ENCODE data around the gene JAKMIP1. TPM values are rescaled to one million over a fixed set of nuclear protein-coding genes. Genes with fewer than 3 reads are reported as not detected.

JAKMIP1 gene
- total RNA-seq, 1 experiment from 2014 or later, result not detected

- Mint-ChIP-seq H3K4me1 (ENCODE audit: insufficient read depth, unreplicated experiment) (no peaks in the 10 kb centered on the region), H3K27me3 (ENCODE audit: insufficient read depth, unreplicated experiment) (no peaks in the 10 kb centered on the region), H3K4me3 (ENCODE audit: unreplicated experiment) (no peak overlapping the region), H3K36me3 (ENCODE audit: insufficient read depth, unreplicated experiment) (no peaks in the 10 kb centered on the region), H3K27ac (ENCODE audit: low read depth, unreplicated experiment) (no peak overlapping the region), H3K9me3 (ENCODE audit: unreplicated experiment) (peaks cover 8% of the 10 kb centered on the region)
- no peak for DNase-seq (ENCODE audit: unreplicated experiment)
- POLR2A ChIA-PET, result no interaction called here
- CTCF ChIA-PET, result interaction anchor here (0.7 kb wide), 1 partner anchor 66 kb away, joined by 4 read pairs; no protein-coding TSS in a partner anchor
- TF ChIP-seq CTCF (IDR thresholded peaks at IDR 0.05; ENCODE audit: unreplicated experiment), result no peak
- no TSS peak for BruUV-seq (replicated peaks)
- intact Hi-C loops (cut with micrococcal nuclease), result no loop called here
Observed at GRCh38 chr4:6048537-6048936, 151.8 kb downstream of the JAKMIP1 start.

GRCh38 chr4:6047130-6047673 lies 153.1 kb downstream of the JAKMIP1 start:
- H3K27me3 Mint-ChIP-seq (ENCODE audit: insufficient read depth, unreplicated experiment), result no peaks in the 10 kb centered on the region
- ChIA-PET CTCF (interaction anchor here (0.6 kb wide), 1 partner anchor 341 kb away, joined by 4 read pairs; no protein-coding TSS in a partner anchor), POLR2A (no interaction called here)
- no peak for TF ChIP-seq CTCF (IDR thresholded peaks at IDR 0.05; ENCODE audit: unreplicated experiment)
- intact Hi-C loops (cut with micrococcal nuclease), result no loop called here
- H3K4me1 Mint-ChIP-seq (ENCODE audit: insufficient read depth, unreplicated experiment), result no peaks in the 10 kb centered on the region
- no TSS peak for BruUV-seq (replicated peaks)
- no peak overlapping the region for H3K27ac Mint-ChIP-seq (ENCODE audit: low read depth, unreplicated experiment)
- no peaks in the 10 kb centered on the region for H3K36me3 Mint-ChIP-seq (ENCODE audit: insufficient read depth, unreplicated experiment)
- H3K9me3 Mint-ChIP-seq (ENCODE audit: unreplicated experiment), result peaks cover 12% of the 10 kb centered on the region
- peak; percentile 28 for DNase-seq (ENCODE audit: unreplicated experiment)
- H3K4me3 Mint-ChIP-seq (ENCODE audit: unreplicated experiment), result no peak overlapping the region

- TF ChIP-seq CTCF (IDR thresholded peaks at IDR 0.05; ENCODE audit: unreplicated experiment), result no peak
- Mint-ChIP-seq H3K4me1 (ENCODE audit: insufficient read depth, unreplicated experiment) (no peaks in the 10 kb centered on the region), H3K4me3 (ENCODE audit: unreplicated experiment) (no peak overlapping the region), H3K27ac (ENCODE audit: low read depth, unreplicated experiment) (no peak overlapping the region), H3K9me3 (ENCODE audit: unreplicated experiment) (peaks cover 17% of the 10 kb centered on the region), H3K36me3 (ENCODE audit: insufficient read depth, unreplicated experiment) (no peaks in the 10 kb centered on the region), H3K27me3 (ENCODE audit: insufficient read depth, unreplicated experiment) (no peaks in the 10 kb centered on the region)
- intact Hi-C loops (cut with micrococcal nuclease), result no loop called here
- DNase-seq (ENCODE audit: unreplicated experiment), result no peak
- no TSS peak for BruUV-seq (replicated peaks)
- POLR2A ChIA-PET, result no interaction called here
- CTCF ChIA-PET, result interaction anchor here (0.7 to 0.9 kb wide), 2 partner anchors 42 to 48 kb away, joined by 3 to 4 read pairs; no protein-coding TSS in a partner anchor
Observed at GRCh38 chr4:6046526-6047129, 153.7 kb downstream of the JAKMIP1 start.

- Mint-ChIP-seq H3K4me3 (ENCODE audit: unreplicated experiment) (no peak overlapping the region), H3K27me3 (ENCODE audit: insufficient read depth, unreplicated experiment) (no peaks in the 10 kb centered on the region), H3K4me1 (ENCODE audit: insufficient read depth, unreplicated experiment) (no peaks in the 10 kb centered on the region), H3K36me3 (ENCODE audit: insufficient read depth, unreplicated experiment) (no peaks in the 10 kb centered on the region), H3K27ac (ENCODE audit: low read depth, unreplicated experiment) (no peak overlapping the region), H3K9me3 (ENCODE audit: unreplicated experiment) (peaks cover 33% of the 10 kb centered on the region)
- no TSS peak for BruUV-seq (replicated peaks)
- POLR2A ChIA-PET, result no interaction called here
- CTCF ChIA-PET, result interaction anchor here (0.6 kb wide), 1 partner anchor 24 kb away, joined by 3 read pairs; no protein-coding TSS in a partner anchor
- intact Hi-C loops (cut with micrococcal nuclease), result no loop called here
- TF ChIP-seq CTCF (IDR thresholded peaks at IDR 0.05; ENCODE audit: unreplicated experiment), result no peak
- DNase-seq (ENCODE audit: unreplicated experiment), result no peak
Observed at GRCh38 chr4:6044805-6045204, 155.5 kb downstream of the JAKMIP1 start.
